CD4-positive, alpha-beta T cell treated with Interleukin-15 for 1 hour (primary cell): ENCODE data around the gene DAAM1.

Source experiments
- DNase-seq: peaks from one replicate; pipeline ENCODE4 v3.0.0-alpha.2; 2020

DAAM1 gene

GRCh38 chr14:59189091-59189785, 771 bp downstream of the DAAM1 start:
- DNase-seq: peak; percentile 20

GRCh38 chr14:59189786-59190368, 1.4 kb downstream of the DAAM1 start:
- DNase-seq: peak; percentile 87

GRCh38 chr14:59190372-59190771, 1.9 kb downstream of the DAAM1 start:
- no peak for DNase-seq

DNA sequence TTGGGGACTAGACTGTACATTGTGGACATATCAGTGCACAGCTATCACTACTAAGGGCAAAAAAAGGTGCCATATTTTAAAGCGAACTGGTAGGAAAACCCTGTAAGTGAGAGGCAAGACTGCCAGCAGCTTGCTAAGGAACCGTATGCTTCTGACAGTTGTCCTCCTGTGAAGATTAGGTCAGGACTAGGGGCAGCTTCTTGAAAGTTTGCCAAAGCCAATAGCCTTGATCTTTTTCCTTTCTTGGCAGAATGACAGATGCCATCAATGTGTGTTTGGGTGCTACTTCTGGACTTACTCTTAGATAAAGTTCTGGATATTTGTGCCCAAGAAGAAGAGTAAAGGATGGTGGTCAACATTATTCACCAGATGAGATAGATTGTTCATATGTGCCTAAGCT, 7.4 kb downstream of the DAAM1 start:
- DNase-seq: no peak

- DNase-seq: no peak
Measured at GRCh38 chr14:59197695-59198262, 9.3 kb downstream of the DAAM1 start.

DNA sequence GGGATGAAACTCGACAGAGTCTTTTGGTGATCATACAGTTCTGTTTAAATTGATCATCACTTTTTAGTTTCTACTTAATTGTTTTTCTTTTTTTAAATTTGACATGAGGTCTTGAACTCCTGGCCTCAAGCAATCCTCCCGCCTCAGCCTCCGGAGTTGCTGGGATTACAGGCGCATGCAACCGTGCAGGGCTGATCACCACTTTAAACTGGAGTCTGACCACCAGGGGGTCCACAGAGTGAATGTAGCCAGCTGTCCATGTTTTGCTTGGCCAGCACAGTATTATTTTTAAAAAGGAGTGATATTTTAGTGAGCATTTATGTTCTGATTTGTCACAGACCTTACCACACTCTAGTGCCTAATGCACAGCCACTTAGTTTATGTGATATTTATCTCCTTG, 10.7 kb downstream of the DAAM1 start:
- DNase-seq: no peak

GRCh38 chr14:59199614-59200013, 11.1 kb downstream of the DAAM1 start:
- DNase-seq: no peak

DNA sequence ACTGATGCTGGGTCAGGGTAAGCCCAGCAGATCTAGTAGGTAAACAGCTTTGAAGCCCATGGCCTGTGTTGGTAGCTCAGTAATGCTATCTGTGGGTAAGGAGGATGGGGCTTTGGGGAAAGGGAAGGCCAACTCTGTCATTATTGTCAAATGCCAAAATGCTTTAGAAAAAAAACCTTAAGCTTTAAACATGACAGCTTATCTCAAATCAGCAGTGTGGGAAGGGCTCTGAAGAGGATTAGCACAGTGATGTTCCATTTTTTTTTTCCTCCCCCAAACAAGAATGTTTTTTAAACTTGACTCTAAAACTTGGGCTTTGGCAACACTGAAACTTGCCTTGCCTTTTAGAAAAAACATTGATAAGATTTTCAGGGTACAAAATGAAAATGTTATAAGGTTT, 11.7 kb downstream of the DAAM1 start:
- DNase-seq: no peak

DNA sequence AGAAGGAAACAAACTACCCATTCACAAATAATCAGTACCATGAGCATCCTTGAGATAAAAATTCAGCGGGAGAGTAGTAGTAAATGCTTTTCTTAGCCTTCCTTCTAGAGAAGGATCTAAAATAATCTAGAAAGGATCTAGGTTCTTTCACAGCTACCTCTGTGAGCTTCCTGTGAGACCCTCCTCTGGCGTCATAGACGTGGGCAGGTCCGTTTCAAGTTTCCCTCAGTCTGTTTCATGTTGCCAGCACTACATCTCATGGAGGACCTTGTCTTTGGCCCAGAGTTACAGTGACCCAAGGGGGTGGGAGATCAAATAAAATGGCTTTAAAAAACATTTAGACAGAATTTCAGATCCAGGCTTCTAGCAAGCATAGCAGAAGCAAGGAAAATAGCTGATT, 13.6 kb downstream of the DAAM1 start:
- peak; percentile 19 for DNase-seq

DNA sequence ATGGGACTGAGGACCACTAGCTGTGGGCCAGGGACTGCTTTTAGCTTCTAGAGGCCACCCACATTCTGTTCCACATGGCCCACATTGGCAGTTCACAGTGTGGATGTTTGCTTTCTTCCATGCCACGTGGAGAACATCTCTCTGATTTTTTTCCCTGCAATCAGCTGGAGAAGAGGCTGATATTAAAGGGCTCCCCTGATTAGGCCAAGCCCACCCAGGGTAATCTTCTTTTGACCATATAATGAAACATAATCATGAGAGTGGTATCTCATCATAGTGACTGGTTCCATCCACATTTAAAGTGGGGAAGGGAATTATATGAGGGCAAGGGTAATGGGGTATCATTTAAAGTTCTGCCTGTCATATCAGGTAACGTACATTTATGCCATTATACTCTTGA, 15.8 kb downstream of the DAAM1 start:
- DNase-seq: no peak

DNA sequence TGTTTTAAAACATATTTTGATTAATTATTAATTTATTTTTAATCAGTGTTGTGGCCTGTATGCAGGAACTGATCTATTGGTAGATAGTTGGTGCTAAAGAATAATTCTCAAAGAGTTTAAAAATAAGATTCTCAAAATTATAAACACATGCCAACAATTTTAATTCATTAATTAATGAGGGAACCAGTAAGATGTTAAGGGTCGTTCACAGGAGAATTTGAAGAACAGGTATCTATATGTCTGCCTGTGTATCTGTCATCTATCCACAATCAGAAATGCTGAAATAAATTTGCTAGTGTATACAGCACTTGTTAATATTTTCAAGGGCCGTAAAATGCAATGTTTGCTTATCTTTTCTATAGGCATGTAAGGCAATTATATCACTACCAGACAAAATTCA, 18.4 kb downstream of the DAAM1 start:
- DNase-seq: no peak

GRCh38 chr14:59207506-59207933, 19.1 kb downstream of the DAAM1 start:
- DNase-seq: no peak

GRCh38 chr14:59208224-59208814, 19.9 kb downstream of the DAAM1 start:
- no peak for DNase-seq

DNA sequence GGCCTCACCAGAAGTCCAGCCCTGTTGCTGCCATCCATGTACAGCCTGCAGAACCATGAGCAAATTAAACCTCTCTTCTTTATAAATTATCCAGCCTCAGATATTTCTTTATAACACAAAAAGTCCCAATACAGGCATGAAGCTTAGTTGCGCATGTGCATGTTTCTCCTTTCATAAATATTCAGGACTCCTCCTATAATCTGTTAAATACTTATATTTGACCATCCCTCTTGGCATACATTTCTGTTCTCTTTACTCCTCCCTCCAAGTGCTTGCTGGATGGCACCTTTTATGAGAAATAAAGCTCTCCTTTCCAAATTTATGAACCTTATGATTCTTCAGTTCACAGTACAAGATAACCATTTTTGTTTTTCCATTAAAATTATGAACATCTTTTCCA, 20.5 kb downstream of the DAAM1 start:
- DNase-seq: no peak

DNA sequence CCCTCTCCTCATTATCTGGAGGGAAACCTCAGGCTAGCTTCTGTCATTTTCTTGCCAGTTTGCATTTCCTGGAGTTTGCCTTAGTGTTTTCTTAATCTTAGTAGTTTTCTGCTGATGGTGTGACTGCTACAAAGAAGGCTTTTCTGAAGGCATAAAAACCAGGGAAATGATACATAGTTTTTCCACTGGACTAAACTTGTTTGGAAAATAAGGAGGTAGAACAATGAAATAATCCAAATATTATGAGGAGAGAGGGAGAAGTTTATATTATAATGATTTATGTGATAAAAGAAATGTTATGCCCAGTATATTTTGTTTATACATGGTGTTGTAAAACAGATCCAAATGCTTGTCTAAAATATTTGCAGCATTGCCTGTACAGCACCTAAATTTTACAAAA, 22.2 kb downstream of the DAAM1 start:
- DNase-seq: no peak

DNA sequence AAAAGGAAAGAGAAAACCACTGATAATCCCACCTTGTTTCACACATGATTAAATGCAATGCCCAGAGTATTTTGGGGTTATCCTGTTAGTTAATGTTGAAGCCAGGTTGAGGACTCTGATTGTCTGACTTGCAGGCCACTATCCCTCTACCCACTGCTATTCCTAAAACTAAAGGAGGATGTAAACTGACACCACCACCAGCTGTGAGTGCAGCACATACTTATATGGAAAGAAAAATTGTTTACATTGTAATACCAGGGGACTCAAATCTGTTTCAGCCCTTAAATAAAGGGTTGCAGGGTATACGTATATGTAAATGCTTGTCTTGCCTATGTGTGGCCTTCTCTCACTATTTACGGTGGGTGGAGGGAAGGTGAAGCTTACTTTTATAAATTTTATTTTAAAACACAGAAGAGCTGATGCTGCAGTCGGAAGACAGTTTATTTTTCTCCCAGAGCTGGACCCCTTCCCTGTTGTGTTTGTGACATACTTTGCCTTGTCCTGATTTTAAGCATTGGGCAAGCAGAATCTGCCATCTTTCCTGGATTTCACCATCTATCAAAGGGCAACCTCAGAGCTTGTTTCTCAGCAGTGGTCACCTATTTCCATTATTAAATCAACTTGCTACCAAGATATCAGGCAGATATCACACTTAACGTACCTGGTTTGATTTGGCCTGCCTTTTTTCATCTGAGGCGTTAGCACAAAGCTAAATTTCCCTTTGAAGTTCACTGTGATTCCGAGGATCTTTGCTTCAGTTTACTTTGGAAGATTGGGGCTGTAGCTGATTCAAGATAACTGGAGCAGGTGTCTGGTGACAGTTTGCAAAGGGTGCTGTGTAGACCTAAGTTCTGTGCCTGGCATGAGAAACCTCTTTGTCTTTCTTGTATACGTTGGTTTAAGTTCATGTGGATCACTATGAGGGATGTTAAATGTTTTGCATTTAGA, 25.2 kb downstream of the DAAM1 start:
- no peak for DNase-seq

DNA sequence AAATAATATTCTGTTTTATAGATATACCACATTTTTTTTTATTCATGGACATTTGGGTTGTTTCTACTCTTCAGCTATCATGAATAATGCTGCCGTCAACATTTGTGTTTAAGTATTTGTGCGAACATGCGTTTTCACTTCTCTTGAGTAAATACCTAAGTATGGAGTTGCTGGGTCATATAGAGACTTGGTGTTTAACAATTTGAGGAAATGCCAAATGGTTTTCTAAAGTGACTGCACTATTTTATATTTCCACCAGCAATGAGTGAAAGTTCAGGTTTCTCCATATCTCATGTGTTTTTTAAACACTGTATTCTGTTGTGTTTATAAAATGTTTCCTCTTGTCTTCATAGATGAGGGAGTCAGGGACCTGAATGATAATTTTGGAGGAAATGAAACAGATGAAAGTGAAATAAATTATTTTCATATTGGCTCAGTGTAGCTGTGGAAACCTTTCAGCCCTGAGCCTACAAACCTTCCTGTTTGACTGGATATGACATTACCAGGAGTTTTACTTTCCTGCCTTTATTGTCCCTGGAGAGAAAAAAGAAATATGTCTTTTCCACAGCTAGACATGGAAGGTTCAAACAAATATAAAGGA, 26.3 kb downstream of the DAAM1 start:
- no peak for DNase-seq

GRCh38 chr14:59215322-59215721, 26.9 kb downstream of the DAAM1 start:
- DNase-seq: no peak

- no peak for DNase-seq
Measured at GRCh38 chr14:59215757-59216156, 27.3 kb downstream of the DAAM1 start.

DNA sequence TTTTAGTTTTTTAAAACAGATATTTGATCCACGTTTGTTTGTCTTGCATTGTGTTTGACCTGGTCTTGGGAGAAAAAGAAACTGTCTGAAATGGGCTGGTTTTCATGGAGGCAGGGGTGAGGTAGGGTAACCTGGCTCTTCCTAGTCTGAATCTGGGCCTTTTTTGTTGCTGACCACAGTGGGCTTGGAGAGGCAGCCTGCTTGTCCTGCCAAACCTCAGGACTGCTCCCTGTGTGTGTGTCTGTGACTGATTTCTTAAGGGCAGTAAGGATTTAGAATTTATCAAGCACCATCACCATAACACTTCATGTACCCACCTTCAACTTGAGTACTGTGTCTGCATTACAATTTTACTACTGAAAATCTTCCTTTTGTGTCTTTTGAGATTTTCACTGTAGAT, 28.5 kb downstream of the DAAM1 start:
- DNase-seq: no peak

DNA sequence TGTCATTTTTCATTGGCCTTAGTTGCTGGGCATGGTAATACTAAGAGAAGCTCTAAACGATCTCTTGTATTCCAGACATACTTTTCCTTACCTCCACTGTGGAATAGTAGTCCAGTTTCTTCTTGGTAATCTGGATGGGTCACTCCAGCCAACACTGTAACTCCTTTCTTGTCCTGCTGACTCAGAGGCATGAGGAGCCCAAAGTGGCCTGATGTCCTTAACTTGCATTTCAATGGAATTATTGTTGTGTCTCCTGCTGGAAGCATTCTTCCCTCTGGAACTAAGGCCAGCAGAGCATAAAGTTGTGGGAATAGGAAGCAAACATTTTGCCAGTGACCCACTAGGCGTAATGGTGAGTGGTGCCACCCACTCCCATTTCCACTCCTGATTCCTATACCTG, 33.1 kb downstream of the DAAM1 start:
- DNase-seq: no peak

- no peak for DNase-seq
Measured at GRCh38 chr14:59224341-59224740, 35.9 kb downstream of the DAAM1 start.

DNA sequence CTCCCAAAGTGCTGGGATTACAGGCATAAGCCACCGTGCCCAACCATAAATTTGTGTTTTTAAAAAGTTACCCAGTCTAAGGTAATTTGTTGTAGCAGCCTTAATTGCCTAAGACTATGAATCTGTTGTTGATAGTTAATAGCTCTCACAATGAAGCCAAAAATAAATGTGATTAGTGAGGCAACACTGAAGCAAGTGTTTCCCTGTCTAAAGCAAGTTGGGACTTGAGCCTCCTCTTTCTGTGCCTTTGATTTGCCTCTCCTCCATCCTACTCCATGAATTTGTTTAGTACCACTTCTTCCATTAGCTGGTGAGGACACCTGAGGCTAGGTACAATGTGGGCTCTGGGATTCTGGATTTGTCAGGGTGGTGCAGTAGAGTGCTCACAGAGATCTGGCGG, 36.8 kb downstream of the DAAM1 start:
- no peak for DNase-seq
